Loucy (cell line): Measurements from ENCODE around the gene LMBR1.
"Not testable (repeated sequence)": the region's sequence is repeated elsewhere in the genome, so short reads cannot be mapped to it uniquely, and the experiment has no call there.

Source experiments
- H2AFZ ChIP-seq: fragments of 200-600 bp; sonication (generic); 2 replicates; pipeline ENCODE4 v1.6.0; 2016; ENCODE audit warnings: antibody characterized with exemption, mild to moderate bottlenecking, low read length, moderate library complexity
- H3F3A ChIP-seq: fragments of 200-600 bp; 2 replicates; pipeline ENCODE4 v1.6.0; 2016; ENCODE audit warnings: antibody characterized with exemption, low read depth, mild to moderate bottlenecking
- H3K27me3 ChIP-seq: fragments of 200-600 bp; sonication (generic); 2 replicates; pipeline ENCODE4 v1.6.1; 2014; ENCODE audit warnings: low read length, mild to moderate bottlenecking; ENCODE audit not compliant: insufficient read depth, poor library complexity, severe bottlenecking
- H3K36me3 ChIP-seq: fragments of 200-600 bp; sonication (generic); 2 replicates; pipeline ENCODE4 v1.6.1; 2016; ENCODE audit warnings: low read length; ENCODE audit not compliant: insufficient read depth
- H3K4me1 ChIP-seq: fragments of 200-600 bp; sonication (generic); 2 replicates; pipeline ENCODE4 v1.5.1; 2014; ENCODE audit warnings: low read length, mild to moderate bottlenecking; ENCODE audit not compliant: insufficient read depth, poor library complexity, severe bottlenecking
- H3K4me2 ChIP-seq: fragments of 200-600 bp; sonication (generic); 2 replicates; pipeline ENCODE4 v1.6.0; 2014; ENCODE audit warnings: antibody characterized with exemption, low read length, low read depth, mild to moderate bottlenecking; ENCODE audit not compliant: poor library complexity, severe bottlenecking
- H3K4me3 ChIP-seq: fragments of 200-600 bp; sonication (generic); 2 replicates; pipeline ENCODE4 v1.5.1; 2014; ENCODE audit warnings: low read length, mild to moderate bottlenecking, mixed read lengths; ENCODE audit not compliant: poor library complexity, severe bottlenecking
- H3K79me2 ChIP-seq: fragments of 200-600 bp; sonication (generic); 2 replicates; pipeline ENCODE4 v1.6.1; 2014; ENCODE audit warnings: low read length; ENCODE audit not compliant: insufficient read depth
- H3K9ac ChIP-seq: fragments of 200-600 bp; sonication (generic); 2 replicates; pipeline ENCODE4 v1.6.0; 2014; ENCODE audit warnings: mild to moderate bottlenecking, low read depth, low read length, moderate library complexity; ENCODE audit not compliant: poor library complexity, severe bottlenecking
- H3K9me2 ChIP-seq: fragments of 200-600 bp; sonication (generic); replicated peaks from 2 replicates; pipeline ENCODE4 v1.6.1; 2016; ENCODE audit warnings: low read depth, low read length, mixed read lengths
- H3K9me3 ChIP-seq: fragments of 200-600 bp; sonication (generic); 2 replicates; pipeline ENCODE4 v1.6.1; 2014; ENCODE audit warnings: mild to moderate bottlenecking, antibody characterized with exemption, low read length, low read depth; ENCODE audit not compliant: insufficient read depth
- H4K20me1 ChIP-seq: fragments of 200-600 bp; sonication (generic); 2 replicates; pipeline ENCODE4 v1.6.0; 2014; ENCODE audit warnings: antibody characterized with exemption, low read length, mild to moderate bottlenecking; ENCODE audit not compliant: insufficient read depth, poor library complexity, severe bottlenecking
- CTCF ChIP-seq: fragments of 200-600 bp; sonication (generic); conservative IDR thresholded peaks from 2 replicates; pipeline ENCODE4 v1.5.1; 2014; ENCODE audit warnings: mild to moderate bottlenecking, antibody characterized with exemption, low read length
- EZH2phosphoT487 ChIP-seq: fragments of 200-600 bp; IDR thresholded peaks from 2 replicates; pipeline ENCODE4 v1.6.1; 2018; ENCODE audit warnings: antibody characterized with exemption, mild to moderate bottlenecking, moderate library complexity, borderline replicate concordance

Gene LMBR1

GRCh38 chr7:156875766-156876165, 17.2 kb downstream of the LMBR1 start:
- Histone ChIP-seq H3K36me3 (peaks cover 18% of the 10 kb centered on the region), H3K79me2 (peaks cover 77% of the 10 kb centered on the region), H3K9me3 (peaks cover 16% of the 10 kb centered on the region; the same call in 1 of the 2 replicates), H3K9ac (no peak overlapping the region), H3F3A (no peaks in the 10 kb centered on the region), H3K4me3 (no peak overlapping the region), H3K9me2 (no peaks in the 10 kb centered on the region), H3K4me2 (no peak overlapping the region), H4K20me1 (no peaks in the 10 kb centered on the region), H3K4me1 (no peaks in the 10 kb centered on the region), H3K27me3 (no peaks in the 10 kb centered on the region), H2AFZ (no peak overlapping the region)
- no peak for TF ChIP-seq EZH2phosphoT487
- TF ChIP-seq CTCF = no peak

- not testable (repeated sequence) for H3K4me2 ChIP-seq
These were observed 24.6 kb downstream of the LMBR1 start for GRCh38 chr7:156868363-156868762.

GRCh38 chr7:156865493-156865892, 27.5 kb downstream of the LMBR1 start:
- Histone ChIP-seq H3K9me3 (peaks cover 19% of the 10 kb centered on the region; the same call in 1 of the 2 replicates), H3K4me3 (no peak overlapping the region), H4K20me1 (peaks cover 5% of the 10 kb centered on the region), H3K9me2 (no peaks in the 10 kb centered on the region), H3K4me2 (no peak overlapping the region), H3K36me3 (peaks cover 23% of the 10 kb centered on the region; the same call in 1 of the 2 replicates), H3K4me1 (no peaks in the 10 kb centered on the region), H3F3A (no peaks in the 10 kb centered on the region), H3K27me3 (no peaks in the 10 kb centered on the region), H3K79me2 (peaks cover 62% of the 10 kb centered on the region), H3K9ac (no peak overlapping the region), H2AFZ (no peak overlapping the region)
- no peak for TF ChIP-seq EZH2phosphoT487
- TF ChIP-seq CTCF = no peak

More at GRCh38 chr7:156868363-156868762, 24.6 kb downstream of the LMBR1 start:
- not testable (repeated sequence) for H4K20me1 ChIP-seq, H3K9ac ChIP-seq, H3K9me3 ChIP-seq, H3F3A ChIP-seq, H3K27me3 ChIP-seq, H3K4me3 ChIP-seq, H2AFZ ChIP-seq, H3K4me1 ChIP-seq, H3K9me2 ChIP-seq
- H3K36me3 ChIP-seq = peaks cover 18% of the 10 kb centered on the region
- peaks cover 72% of the 10 kb centered on the region for H3K79me2 ChIP-seq

- not testable (repeated sequence) for H3K4me2 ChIP-seq, H3K27me3 ChIP-seq, H3K4me3 ChIP-seq, H3K9ac ChIP-seq, H2AFZ ChIP-seq, H4K20me1 ChIP-seq, H3K4me1 ChIP-seq, H3K9me2 ChIP-seq, H3F3A ChIP-seq
- Histone ChIP-seq H3K36me3 (peaks cover 33% of the 10 kb centered on the region; the same call in 1 of the 2 replicates), H3K9me3 (peaks cover 29% of the 10 kb centered on the region; the same call in 1 of the 2 replicates), H3K79me2 (peaks cover 52% of the 10 kb centered on the region)
These were observed 31.0 kb downstream of the LMBR1 start for GRCh38 chr7:156862022-156862421.
